HEK293T (cell line): Measurements from ENCODE around the gene ANAPC5.

Experiments
- FOXA1 ChIP-seq: fragments of 450-650 bp; IDR thresholded peaks from 2 replicates; pipeline ENCODE4 v1.6.1; 2016; ENCODE audit warnings: mild to moderate bottlenecking
- NFRKB ChIP-seq: fragments of 450-650 bp; IDR thresholded peaks from 2 replicates; pipeline ENCODE4 v1.6.1; 2016; ENCODE audit warnings: mild to moderate bottlenecking, moderate library complexity
- SP1 ChIP-seq: fragments of 450-650 bp; IDR thresholded peaks from 2 replicates; pipeline ENCODE4 v1.6.1; 2017
- SUZ12 ChIP-seq: fragments of 450-650 bp; IDR thresholded peaks from 2 replicates; pipeline ENCODE4 v1.6.1; 2016; ENCODE audit warnings: mild to moderate bottlenecking
- TF ChIP-seq, protein P1 (sequence below): fragments of 450-650 bp; IDR thresholded peaks from 2 replicates; pipeline ENCODE4 v1.6.1; 2016

DNA sequence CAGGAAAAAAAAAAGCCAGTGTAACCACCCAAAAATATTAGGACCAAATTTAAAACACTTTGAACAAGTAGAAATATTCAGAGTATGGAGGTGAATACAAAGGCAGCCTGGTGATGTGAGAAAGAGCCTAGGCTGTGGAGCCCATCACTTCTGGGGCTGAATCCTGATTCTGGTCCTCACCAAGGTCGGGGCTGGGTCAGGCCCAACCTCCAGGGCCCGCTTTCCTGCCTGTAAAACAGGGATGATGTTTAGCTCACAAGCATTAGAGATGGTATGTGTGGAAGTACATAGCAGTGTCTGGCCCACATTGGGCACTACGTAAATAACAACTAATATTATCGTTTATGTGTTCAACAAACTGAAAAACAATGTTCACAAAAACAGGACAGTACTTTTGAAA lies 47.9 kb downstream of the ANAPC5 start:
- TF ChIP-seq FOXA1: no peak
- TF ChIP-seq NFRKB: no peak
- TF ChIP-seq, protein P1, sequence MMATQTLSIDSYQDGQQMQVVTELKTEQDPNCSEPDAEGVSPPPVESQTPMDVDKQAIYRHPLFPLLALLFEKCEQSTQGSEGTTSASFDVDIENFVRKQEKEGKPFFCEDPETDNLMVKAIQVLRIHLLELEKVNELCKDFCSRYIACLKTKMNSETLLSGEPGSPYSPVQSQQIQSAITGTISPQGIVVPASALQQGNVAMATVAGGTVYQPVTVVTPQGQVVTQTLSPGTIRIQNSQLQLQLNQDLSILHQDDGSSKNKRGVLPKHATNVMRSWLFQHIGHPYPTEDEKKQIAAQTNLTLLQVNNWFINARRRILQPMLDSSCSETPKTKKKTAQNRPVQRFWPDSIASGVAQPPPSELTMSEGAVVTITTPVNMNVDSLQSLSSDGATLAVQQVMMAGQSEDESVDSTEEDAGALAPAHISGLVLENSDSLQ: no peak
- TF ChIP-seq SUZ12: no peak
- no peak for TF ChIP-seq SP1
